HUES6 (cell line): Measurements from ENCODE around the gene NEIL1.
A peak's percentile ranks its signal among the peaks of the same experiment; 100 is the strongest.
"Not testable (repeated sequence)": the region's sequence is repeated elsewhere in the genome, so short reads cannot be mapped to it uniquely, and the experiment has no call there.

ENCODE experiments used
- H3K27ac ChIP-seq: 2 replicates; pipeline ENCODE4 v1.7.0; 2013; ENCODE audit warnings: low read depth, mild to moderate bottlenecking, low read length, inconsistent platforms
- H3K27me3 ChIP-seq: 2 replicates; pipeline ENCODE4 v1.6.1; 2013; ENCODE audit warnings: low read length; ENCODE audit not compliant: control insufficient read depth, insufficient read depth
- H3K36me3 ChIP-seq: 2 replicates; pipeline ENCODE4 v1.6.1; 2013; ENCODE audit warnings: low read length; ENCODE audit not compliant: control insufficient read depth, insufficient read depth
- H3K4me1 ChIP-seq: 2 replicates; pipeline ENCODE4 v1.6.1; 2013; ENCODE audit warnings: low read length; ENCODE audit not compliant: control insufficient read depth, insufficient read depth
- H3K4me3 ChIP-seq: 2 replicates; pipeline ENCODE4 v1.5.1; 2013; ENCODE audit warnings: low read depth, low read length
- H3K9ac ChIP-seq: one replicate; pipeline ENCODE4 v1.6.1; 2013; ENCODE audit warnings: mild to moderate bottlenecking, low read length
- H3K9me3 ChIP-seq: 2 replicates; pipeline ENCODE4 v1.6.1; 2013; ENCODE audit warnings: low read depth, low read length; ENCODE audit not compliant: control insufficient read depth, insufficient read depth

NEIL1 gene

GRCh38 chr15:75333654-75334419 is 13.0 kb upstream of the NEIL1 start:
- H3K4me3 ChIP-seq, H3K9ac ChIP-seq, H3K36me3 ChIP-seq, H3K4me1 ChIP-seq, H3K27me3 ChIP-seq, H3K9me3 ChIP-seq, H3K27ac ChIP-seq: not testable (repeated sequence)

- Histone ChIP-seq H3K9ac (peak overlapping the region; percentile 88), H3K36me3 (peaks cover 19% of the 10 kb centered on the region), H3K4me1 (no peaks in the 10 kb centered on the region), H3K27me3 (no peaks in the 10 kb centered on the region), H3K9me3 (no peaks in the 10 kb centered on the region), H3K4me3 (peak overlapping the region; percentile 95), H3K27ac (no peak overlapping the region)
Measured at GRCh38 chr15:75335313-75335704, 11.5 kb upstream of the NEIL1 start.

- H3K4me3 ChIP-seq: peak within 1 kb of the TSS; percentile 95
- H3K27ac ChIP-seq: peak within 1 kb of the TSS; percentile 72; the same call in 1 of the 2 replicates
- H3K9me3 ChIP-seq: no peaks in the 10 kb centered on the region
- no peaks in the 10 kb centered on the region for H3K27me3 ChIP-seq
- H3K36me3 ChIP-seq: peaks cover 20% of the 10 kb centered on the region
- peak within 1 kb of the TSS; percentile 88 for H3K9ac ChIP-seq
- no peaks in the 10 kb centered on the region for H3K4me1 ChIP-seq
Measured at GRCh38 chr15:75335705-75336355, 11.0 kb upstream of the NEIL1 start, which contains the start of gene COMMD4. Gene COMMD4 (plus strand): TSS chr15:75336063. CDS start chr15:75336090, 27 bp downstream.

GRCh38 chr15:75338661-75339240 is 8.1 kb upstream of the NEIL1 start:
- Histone ChIP-seq H3K9me3 (no peaks in the 10 kb centered on the region), H3K27me3 (no peaks in the 10 kb centered on the region), H3K9ac (no peak overlapping the region), H3K36me3 (peaks cover 22% of the 10 kb centered on the region), H3K4me3 (no peak overlapping the region), H3K27ac (no peak overlapping the region), H3K4me1 (no peaks in the 10 kb centered on the region)

GRCh38 chr15:75339531-75340240 is 7.2 kb upstream of the NEIL1 start:
- no peak overlapping the region for H3K9ac ChIP-seq
- H3K4me3 ChIP-seq: no peak overlapping the region
- H3K27me3 ChIP-seq: no peaks in the 10 kb centered on the region
- no peak overlapping the region for H3K27ac ChIP-seq
- H3K4me1 ChIP-seq: no peaks in the 10 kb centered on the region
- peaks cover 22% of the 10 kb centered on the region for H3K36me3 ChIP-seq
- H3K9me3 ChIP-seq: no peaks in the 10 kb centered on the region

- Histone ChIP-seq H3K27ac (no peak overlapping the region), H3K4me3 (no peak overlapping the region), H3K27me3 (peaks cover 10% of the 10 kb centered on the region), H3K4me1 (no peaks in the 10 kb centered on the region), H3K36me3 (peaks cover 22% of the 10 kb centered on the region), H3K9me3 (no peaks in the 10 kb centered on the region), H3K9ac (no peak overlapping the region)
Measured at GRCh38 chr15:75342221-75342620, 4.6 kb upstream of the NEIL1 start.

- H3K9ac ChIP-seq, H3K9me3 ChIP-seq, H3K4me1 ChIP-seq, H3K4me3 ChIP-seq, H3K27ac ChIP-seq: not testable (repeated sequence)
- Histone ChIP-seq H3K27me3 (peaks cover 26% of the 10 kb centered on the region), H3K36me3 (peaks cover 16% of the 10 kb centered on the region)
Measured at GRCh38 chr15:75343953-75344352, 2.9 kb upstream of the NEIL1 start.

- Histone ChIP-seq H3K27me3 (peaks cover 40% of the 10 kb centered on the region), H3K9ac (peak overlapping the region; percentile 74), H3K9me3 (no peaks in the 10 kb centered on the region), H3K27ac (no peak overlapping the region), H3K4me1 (peaks cover 6% of the 10 kb centered on the region; the same call in 1 of the 2 replicates), H3K36me3 (no peaks in the 10 kb centered on the region), H3K4me3 (peak overlapping the region; percentile 91)
Measured at GRCh38 chr15:75347222-75348033, 589 bp downstream of the NEIL1 start.

GRCh38 chr15:75348034-75348561 is 1.3 kb downstream of the NEIL1 start:
- Histone ChIP-seq H3K9ac (peak overlapping the region; percentile 74), H3K27me3 (peaks cover 40% of the 10 kb centered on the region), H3K27ac (no peak overlapping the region), H3K36me3 (no peaks in the 10 kb centered on the region), H3K4me1 (peaks cover 6% of the 10 kb centered on the region; the same call in 1 of the 2 replicates), H3K9me3 (no peaks in the 10 kb centered on the region), H3K4me3 (peak overlapping the region; percentile 91)
